HepG2 (cell line): ENCODE measurements around the gene MAPK12. TPM values are rescaled to one million over a fixed set of nuclear protein-coding genes. Genes with fewer than 3 reads are reported as not detected.

ENCODE experiments used
- ATAC-seq: fragments of 200-7000 bp; cut with Tn5 transposase; 3 replicates; pipeline ENCODE4 v1.9.1; 2020; ENCODE audit warnings: mild to moderate bottlenecking, moderate library complexity
- BruUV-seq: library from RNA; stranded (reverse); fragments of 400-500 nt; replicated peaks from 2 replicates; lab custom pipeline; 2021; lab: Mats Ljungman, UMichigan
- CTCF ChIA-PET: fragments of 300-600 bp; formaldehyde crosslinking; extraction: SDS; loops from one replicate; lab custom pipeline; 2021; ENCODE audit warnings: low total read pairs, inconsistent platforms, low intra/inter-chr PET ratio; lab: Yijun Ruan, JAX
- POLR2A ChIA-PET: fragments of 350-600 bp; sonication (Branson Sonifier 250); formaldehyde crosslinking; loops from one replicate; lab custom pipeline; 2020; ENCODE audit warnings: antibody characterized with exemption, inconsistent platforms; lab: Yijun Ruan, JAX
- DNase-seq: peaks from one replicate; pipeline ENCODE4 v3.0.0-alpha.2; 2015; ENCODE audit warnings: low spot score
- FAIRE-seq: peaks from 3 replicates; lab custom pipeline; 2011; peaks lifted over from hg19 to GRCh38; lab: Jason Lieb, UNC
- H2AFZ ChIP-seq: one replicate; pipeline ENCODE4 v1.6.1; 2011; ENCODE audit warnings: low read length, inconsistent platforms
- H3K27ac ChIP-seq: fragments of 300-600 bp; 3 replicates; pipeline ENCODE4 v1.8.0; 2011; ENCODE audit warnings: mixed run types, mild to moderate bottlenecking, mixed read lengths, low read length, inconsistent platforms; ENCODE audit not compliant: insufficient read depth; ENCODE audit errors: extremely low read length
- H3K27me3 ChIP-seq, 2 experiments: fragments of 200-600 bp in 1 of 2; 2 replicates in 1 of 2; 3 replicates in 1 of 2; pipeline versions ENCODE4 v1.6.0 to v1.8.0; 2011; ENCODE audit warnings: low read length in 2 of 2, mild to moderate bottlenecking in 2 of 2, moderate library complexity in 2 of 2, inconsistent platforms in 1 of 2; ENCODE audit not compliant: insufficient read depth in 2 of 2, control insufficient read depth in 1 of 2
- H3K36me3 ChIP-seq, 2 experiments: fragments of 200-600 bp in 1 of 2; replicated peaks in 1 of 2; 2 replicates in 1 of 2; 3 replicates in 1 of 2; pipeline versions ENCODE4 v1.5.1 to v1.8.0; 2011; ENCODE audit warnings: low read length in 2 of 2, inconsistent platforms in 1 of 2; ENCODE audit not compliant: insufficient read depth in 2 of 2, control insufficient read depth in 1 of 2
- H3K4me1 ChIP-seq: 2 replicates; pipeline ENCODE4 v1.5.1; 2012; ENCODE audit warnings: low read length, inconsistent platforms; ENCODE audit not compliant: insufficient read depth
- H3K4me2 ChIP-seq: 2 replicates; pipeline ENCODE4 v1.6.0; 2011; ENCODE audit warnings: low read depth, low read length, inconsistent platforms
- H3K4me3 ChIP-seq, 3 experiments: fragments of 200-600 bp in 1 of 3; sonication (generic), shearing (Covaris generic) in 1 of 3; replicated peaks in 1 of 3; 2 replicates each; pipeline ENCODE4 v1.5.1; 2011 to 2016; ENCODE audit warnings: low read length in 3 of 3, inconsistent platforms in 2 of 3, low read depth in 2 of 3, mild to moderate bottlenecking in 2 of 3, control low read depth in 1 of 3, mixed read lengths in 1 of 3; ENCODE audit not compliant: insufficient read depth in 1 of 3
- H3K79me2 ChIP-seq: one replicate; pipeline ENCODE4 v1.6.1; 2011; ENCODE audit warnings: low read length, inconsistent platforms; ENCODE audit not compliant: insufficient read depth
- H3K9ac ChIP-seq: 2 replicates; pipeline ENCODE4 v1.6.0; 2011; ENCODE audit warnings: mild to moderate bottlenecking, low read depth, low read length, inconsistent platforms; ENCODE audit not compliant: insufficient read depth
- H3K9me3 ChIP-seq: 2 replicates; pipeline ENCODE4 v1.5.1; 2012; ENCODE audit warnings: mild to moderate bottlenecking, low read length
- H4K20me1 ChIP-seq: 2 replicates; pipeline ENCODE4 v1.6.0; 2011; ENCODE audit warnings: inconsistent platforms, mild to moderate bottlenecking, low read length, moderate library complexity; ENCODE audit not compliant: insufficient read depth
- MEIS1 ChIP-seq: sonication (generic); formaldehyde crosslinking; IDR thresholded peaks from 2 replicates; pipeline ENCODE4 v1.9.0; 2021; ENCODE audit warnings: mild to moderate bottlenecking, missing genetic modification reagents, moderate library complexity, borderline replicate concordance
- MNT ChIP-seq: fragments of 450-650 bp; IDR thresholded peaks from 2 replicates; pipeline ENCODE4 v1.6.1; 2016
- WGBS: methylation state at CpG from one replicate; pipeline ENCODE4 v1.1.6; 2017; ENCODE audit warnings: low lambda C conversion rate; 5-methylcytosine and 5-hydroxymethylcytosine counted together
- in situ Hi-C: cut with HindIII; loops from 2 replicates; pipeline ENCODE4 v1.10.0; 2017; ENCODE audit warnings: low pct_unique_long_range_greater_than_20kb; ENCODE audit not compliant: extremely low pct_ligation_motif_present
- intact Hi-C: fragments of 100-400 bp; cut with micrococcal nuclease; formaldehyde crosslinking; loops from one replicate; pipeline ENCODE4 v1.10.0; 2022; ENCODE audit not compliant: unreplicated experiment
- polyA plus RNA-seq, 8 experiments: library from polyadenylated mRNA; depleted of rRNA in 3 of 8; stranded (reverse) in 7 of 8; unstranded in 1 of 8; fragments of >200 nt; fragmentation: Illumina TruSeq in 4 of 8; extraction: Trizol in 4 of 8; gene quantifications; 2 replicates each; pipeline versions ENCODE4 v1.2.1 to v1.2.3, GENCODE V29; 2011 to 2016; ENCODE audit warnings: low read depth in 4 of 8, missing spikeins in 1 of 8, mixed read lengths in 1 of 8; ENCODE audit not compliant: insufficient read depth in 1 of 8
- total RNA-seq, 5 experiments: library from RNA; depleted of rRNA; stranded (reverse); fragments of >200 nt; fragmentation: Illumina TruSeq; extraction: Trizol; gene quantifications; 2 replicates each; pipeline ENCODE4 v1.2.3, GENCODE V29; 2016; ENCODE audit warnings: low read depth in 1 of 5

The MAPK12 gene
- total and polyA plus RNA-seq, 2 of the 13 experiments (the other 11 are each of a cell fraction or from before 2014, with no cell fraction given) = 22.2 to 23.3 TPM

GRCh38 chr22:50264104-50264745, 2.7 kb upstream of the MAPK12 start:
- in situ Hi-C loops = no loop called here
- H3K4me2 ChIP-seq = no peak overlapping the region

More at GRCh38 chr22:50264104-50264745, 2.7 kb upstream of the MAPK12 start:
- Histone ChIP-seq H3K36me3 (no peaks in the 10 kb centered on the region), H2AFZ (no peak overlapping the region), H4K20me1 (peaks cover 2% of the 10 kb centered on the region; the same call in 1 of the 2 replicates), H3K79me2 (no peaks in the 10 kb centered on the region), H3K9ac (no peak overlapping the region), H3K9me3 (no peaks in the 10 kb centered on the region), H3K4me1 (peaks cover 41% of the 10 kb centered on the region), H3K4me3 (no peak overlapping the region), H3K27ac (no peak overlapping the region)
- intact Hi-C loops = no loop called here
- DNase-seq (no peak), ATAC-seq (no peak)
- WGBS = 58% methylated on average over 3 of the region's 15 CpGs
- CTCF ChIA-PET = no interaction called here
- POLR2A ChIA-PET = interaction anchor here (2.4 kb wide), 1 partner anchor 13 kb away, joined by 9 read pairs; the partner anchor contains the start of gene HDAC10
- BruUV-seq = no TSS peak
- TF ChIP-seq MEIS1 (CRISPR knock-in tag) (no peak), MNT (peak; percentile 19; the same call in 1 of the 2 replicates)
- TF ChIP-seq, all 625 proteins: peak for 1
- FAIRE-seq = no peak
- peaks cover 14 to 51% of the 10 kb centered on the region in 2 experiments for H3K27me3 ChIP-seq
